Measurements from ENCODE around the gene RBKS.
"Not testable (repeated sequence)": the region's sequence is repeated elsewhere in the genome, so short reads cannot be mapped to it uniquely, and the experiment has no call there.

RBKS gene

DNA sequence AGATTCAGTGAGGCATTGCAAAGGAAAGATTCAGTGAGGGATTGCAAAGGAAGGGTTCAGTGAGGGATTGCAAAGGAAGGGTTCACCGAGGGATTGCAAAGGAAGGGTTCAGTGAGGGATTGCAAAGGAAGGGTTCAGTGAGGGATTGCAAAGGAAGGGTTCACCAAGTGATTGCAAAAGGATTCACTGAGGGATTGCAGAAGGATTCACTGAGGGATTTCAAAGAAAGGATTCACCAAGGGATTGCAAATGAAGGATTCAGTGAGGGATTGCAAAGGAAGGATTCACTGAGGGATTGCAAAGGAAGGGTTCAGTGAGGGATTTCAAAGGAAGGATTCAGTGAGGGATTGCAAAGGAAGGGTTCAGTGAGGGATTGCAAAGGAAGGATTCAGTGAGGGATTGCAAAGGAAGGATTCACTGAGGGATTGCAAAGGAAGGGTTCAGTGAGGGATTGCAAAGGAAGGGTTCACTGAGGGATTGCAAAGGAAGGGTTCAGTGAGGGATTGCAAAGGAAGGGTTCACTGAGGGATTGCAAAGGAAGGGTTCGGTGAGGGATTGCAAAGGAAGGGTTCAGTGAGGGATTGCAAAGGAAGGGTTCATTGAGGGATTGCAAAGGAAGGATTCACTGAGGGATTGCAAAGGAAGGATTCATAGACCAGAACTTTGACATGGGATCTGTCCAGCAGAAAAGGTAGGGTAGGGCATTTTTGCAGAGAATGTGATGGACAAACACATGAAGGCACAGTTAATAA lies 141.2 kb downstream of the RBKS start:
- H3K36me3 ChIP-seq (ENCODE audit: control insufficient read depth, insufficient read depth, low read length); H3K27ac ChIP-seq (ENCODE audit: low read depth, low read length, severe bottlenecking); H3K9me3 ChIP-seq (ENCODE audit: control insufficient read depth, low read length); H3K4me1 ChIP-seq (ENCODE audit: control insufficient read depth, insufficient read depth, low read length, poor library complexity, severe bottlenecking); H3K4me3 ChIP-seq (ENCODE audit: extremely low read depth, insufficient read depth, low read length, poor library complexity, severe bottlenecking): not testable (repeated sequence)
- WGBS, 2 experiments (ENCODE audit: insufficient coverage in 2 of 2) = 92 to 94% methylated on average over 2 of the region's 2 CpGs

DNA sequence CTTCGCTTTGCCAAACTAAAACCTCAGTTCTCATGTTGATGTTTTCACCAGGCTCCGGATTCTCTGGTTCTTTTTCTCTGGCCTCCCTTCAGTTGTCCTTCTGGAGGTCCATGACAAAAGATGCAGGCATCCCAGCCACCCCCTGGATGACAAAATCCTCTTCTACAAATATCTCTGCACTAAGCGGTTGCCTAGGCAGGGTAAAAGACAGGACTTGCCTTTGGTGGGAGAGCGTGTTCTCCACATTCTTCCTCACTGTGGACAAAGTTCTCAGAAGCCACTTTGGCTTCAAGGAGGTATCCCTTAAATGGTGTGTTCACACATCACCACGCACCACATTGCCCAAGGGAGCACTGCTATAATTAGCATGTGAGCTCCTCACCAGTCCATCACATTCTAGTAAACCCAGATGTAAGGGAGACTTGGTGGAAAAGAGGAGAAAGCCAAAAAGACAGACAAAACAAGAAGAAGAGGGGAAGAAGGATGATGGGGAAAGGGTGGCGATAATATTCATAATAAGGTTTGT lies 142.3 kb downstream of the RBKS start:
- WGBS, 2 experiments (ENCODE audit: insufficient coverage in 2 of 2) = 89 to 97% methylated on average over 3 to 4 of the region's 6 CpGs
- H3K4me1 ChIP-seq (ENCODE audit: control insufficient read depth, insufficient read depth, low read length, poor library complexity, severe bottlenecking) = peaks cover 9% of the 10 kb centered on the region
- peaks cover 6% of the 10 kb centered on the region for H3K9me3 ChIP-seq (ENCODE audit: control insufficient read depth, low read length)
- H3K4me3 ChIP-seq (ENCODE audit: extremely low read depth, insufficient read depth, low read length, poor library complexity, severe bottlenecking) = no peak overlapping the region
- no peaks in the 10 kb centered on the region for H3K36me3 ChIP-seq (ENCODE audit: control insufficient read depth, insufficient read depth, low read length)
- H3K27ac ChIP-seq (ENCODE audit: low read depth, low read length, severe bottlenecking) = no peak overlapping the region

DNA sequence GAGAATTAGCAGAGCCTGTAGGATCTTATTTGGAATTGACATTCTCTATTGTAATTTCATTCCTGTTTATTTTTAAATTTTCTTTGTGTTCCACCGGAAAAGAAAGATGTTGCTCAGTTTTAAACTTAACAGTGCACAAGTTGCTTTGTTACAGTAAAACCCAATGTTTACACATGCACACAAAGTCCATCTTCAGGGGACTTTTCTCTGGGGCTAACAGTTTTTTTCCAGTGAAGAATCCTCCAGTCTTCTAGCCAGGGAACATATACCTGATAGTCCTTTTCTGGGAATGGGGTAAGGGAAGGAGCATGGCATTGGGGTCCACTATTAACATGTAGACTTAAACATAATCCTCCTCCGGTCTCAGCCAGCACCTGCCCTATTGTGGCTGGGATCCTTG lies 143.9 kb downstream of the RBKS start:
- Histone ChIP-seq H3K9me3 (ENCODE audit: control insufficient read depth, low read length) (peaks cover 6% of the 10 kb centered on the region), H3K4me1 (ENCODE audit: control insufficient read depth, insufficient read depth, low read length, poor library complexity, severe bottlenecking) (no peaks in the 10 kb centered on the region), H3K27ac (ENCODE audit: low read depth, low read length, severe bottlenecking) (no peak overlapping the region), H3K4me3 (ENCODE audit: extremely low read depth, insufficient read depth, low read length, poor library complexity, severe bottlenecking) (no peak overlapping the region), H3K36me3 (ENCODE audit: control insufficient read depth, insufficient read depth, low read length) (no peaks in the 10 kb centered on the region)
- WGBS, 2 experiments (ENCODE audit: insufficient coverage in 2 of 2) = 100% methylated on average over 2 of the region's 2 CpGs; no CpG with 5 or more reads in 1 of the 2 experiments

DNA sequence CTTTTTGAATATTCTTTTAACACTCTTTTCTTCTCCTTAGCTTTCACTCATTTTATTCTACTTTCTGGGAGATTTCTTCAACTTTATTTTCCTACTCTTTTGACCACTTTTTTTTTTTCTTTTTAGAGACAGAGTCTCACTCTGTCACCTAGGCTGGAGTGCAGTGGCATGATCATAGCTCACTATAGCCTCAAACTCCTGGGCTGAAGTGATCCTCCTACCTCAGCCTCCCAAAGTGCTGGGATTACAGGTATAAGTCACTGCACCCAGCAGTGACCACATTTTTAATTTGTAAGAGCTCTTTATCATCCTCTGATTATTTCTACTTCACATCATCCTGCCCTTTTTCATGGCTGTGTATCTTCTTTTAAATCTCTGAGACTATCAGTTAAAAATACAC lies 144.7 kb downstream of the RBKS start:
- H3K36me3 ChIP-seq (ENCODE audit: control insufficient read depth, insufficient read depth, low read length); H3K4me1 ChIP-seq (ENCODE audit: control insufficient read depth, insufficient read depth, low read length, poor library complexity, severe bottlenecking); H3K9me3 ChIP-seq (ENCODE audit: control insufficient read depth, low read length); H3K27ac ChIP-seq (ENCODE audit: low read depth, low read length, severe bottlenecking); H3K4me3 ChIP-seq (ENCODE audit: extremely low read depth, insufficient read depth, low read length, poor library complexity, severe bottlenecking): not testable (repeated sequence)

GRCh38 chr2:27742571-27742970 lies 147.6 kb downstream of the RBKS start:
- no peaks in the 10 kb centered on the region for H3K4me1 ChIP-seq (ENCODE audit: control insufficient read depth, insufficient read depth, low read length, poor library complexity, severe bottlenecking)
- H3K4me3 ChIP-seq (ENCODE audit: extremely low read depth, insufficient read depth, low read length, poor library complexity, severe bottlenecking) = no peak overlapping the region
- H3K9me3 ChIP-seq (ENCODE audit: control insufficient read depth, low read length) = no peaks in the 10 kb centered on the region
- no peak overlapping the region for H3K27ac ChIP-seq (ENCODE audit: low read depth, low read length, severe bottlenecking)
- H3K36me3 ChIP-seq (ENCODE audit: control insufficient read depth, insufficient read depth, low read length) = no peaks in the 10 kb centered on the region
- 100% methylated on average over 3 to 4 of the region's 9 CpGs for WGBS, 2 experiments (ENCODE audit: insufficient coverage in 2 of 2)

DNA sequence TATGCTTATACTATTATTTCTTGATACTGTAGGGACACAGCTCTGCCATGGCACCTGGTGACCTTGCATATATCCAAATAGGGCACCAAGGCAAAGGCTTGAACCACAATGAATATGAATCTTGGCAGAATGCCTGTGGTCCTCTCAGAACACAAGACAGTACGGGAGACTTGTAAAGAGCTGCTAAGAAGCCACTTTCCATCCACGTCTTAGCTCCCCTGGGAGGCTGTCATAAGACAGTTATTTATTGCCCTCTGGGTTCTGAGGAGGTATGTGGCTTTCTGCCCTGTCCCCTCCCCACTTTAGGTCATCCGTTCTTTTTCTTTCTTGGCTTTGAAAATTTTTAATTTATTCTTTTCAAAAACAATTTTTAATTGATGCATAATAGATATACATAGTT lies 148.5 kb downstream of the RBKS start:
- Histone ChIP-seq H3K9me3 (ENCODE audit: control insufficient read depth, low read length) (no peaks in the 10 kb centered on the region), H3K36me3 (ENCODE audit: control insufficient read depth, insufficient read depth, low read length) (no peaks in the 10 kb centered on the region), H3K27ac (ENCODE audit: low read depth, low read length, severe bottlenecking) (no peak overlapping the region), H3K4me3 (ENCODE audit: extremely low read depth, insufficient read depth, low read length, poor library complexity, severe bottlenecking) (no peak overlapping the region), H3K4me1 (ENCODE audit: control insufficient read depth, insufficient read depth, low read length, poor library complexity, severe bottlenecking) (no peaks in the 10 kb centered on the region)
- WGBS, 2 experiments (ENCODE audit: insufficient coverage in 2 of 2) = 80 to 83% methylated on average over 1 of the region's 3 CpGs

DNA sequence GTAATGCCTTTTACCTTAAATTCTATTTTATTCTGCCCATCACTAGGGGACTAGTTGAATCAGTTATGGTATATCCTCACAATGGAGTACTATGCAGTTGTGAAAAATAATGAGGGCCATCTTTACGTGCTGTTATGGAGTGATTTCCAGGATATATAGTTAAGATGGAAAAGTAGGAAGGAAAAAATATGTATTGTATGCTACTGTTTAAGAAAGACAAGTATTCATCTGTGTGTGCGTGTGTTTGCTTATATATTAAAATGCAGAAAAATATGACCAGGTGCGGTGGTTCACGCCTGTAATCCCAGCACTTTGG lies 151.2 kb downstream of the RBKS start:
- Histone ChIP-seq H3K36me3 (ENCODE audit: control insufficient read depth, insufficient read depth, low read length) (no peaks in the 10 kb centered on the region), H3K27ac (ENCODE audit: low read depth, low read length, severe bottlenecking) (no peak overlapping the region), H3K4me1 (ENCODE audit: control insufficient read depth, insufficient read depth, low read length, poor library complexity, severe bottlenecking) (peaks cover 11% of the 10 kb centered on the region), H3K9me3 (ENCODE audit: control insufficient read depth, low read length) (no peaks in the 10 kb centered on the region), H3K4me3 (ENCODE audit: extremely low read depth, insufficient read depth, low read length, poor library complexity, severe bottlenecking) (no peak overlapping the region)
- 92 to 96% methylated on average over 4 of the region's 4 CpGs for WGBS, 2 experiments (ENCODE audit: insufficient coverage in 2 of 2)

- 91 to 95% methylated on average over 10 to 12 of the region's 13 CpGs for WGBS, 2 experiments (ENCODE audit: insufficient coverage in 2 of 2)
- no peak overlapping the region for H3K4me3 ChIP-seq (ENCODE audit: extremely low read depth, insufficient read depth, low read length, poor library complexity, severe bottlenecking)
- no peak overlapping the region for H3K27ac ChIP-seq (ENCODE audit: low read depth, low read length, severe bottlenecking)
- no peaks in the 10 kb centered on the region for H3K36me3 ChIP-seq (ENCODE audit: control insufficient read depth, insufficient read depth, low read length)
- peaks cover 11% of the 10 kb centered on the region for H3K4me1 ChIP-seq (ENCODE audit: control insufficient read depth, insufficient read depth, low read length, poor library complexity, severe bottlenecking)
- H3K9me3 ChIP-seq (ENCODE audit: control insufficient read depth, low read length) = no peaks in the 10 kb centered on the region
Observed at GRCh38 chr2:27738349-27739057, 151.7 kb downstream of the RBKS start.

- no peak overlapping the region for H3K4me3 ChIP-seq (ENCODE audit: extremely low read depth, insufficient read depth, low read length, poor library complexity, severe bottlenecking)
- 77 to 91% methylated on average over 6 to 7 of the region's 7 CpGs for WGBS, 2 experiments (ENCODE audit: insufficient coverage in 2 of 2)
- H3K36me3 ChIP-seq (ENCODE audit: control insufficient read depth, insufficient read depth, low read length) = no peaks in the 10 kb centered on the region
- peaks cover 11% of the 10 kb centered on the region for H3K4me1 ChIP-seq (ENCODE audit: control insufficient read depth, insufficient read depth, low read length, poor library complexity, severe bottlenecking)
- H3K27ac ChIP-seq (ENCODE audit: low read depth, low read length, severe bottlenecking) = no peak overlapping the region
- H3K9me3 ChIP-seq (ENCODE audit: control insufficient read depth, low read length) = no peaks in the 10 kb centered on the region
Observed at GRCh38 chr2:27737676-27738348, 152.4 kb downstream of the RBKS start.

DNA sequence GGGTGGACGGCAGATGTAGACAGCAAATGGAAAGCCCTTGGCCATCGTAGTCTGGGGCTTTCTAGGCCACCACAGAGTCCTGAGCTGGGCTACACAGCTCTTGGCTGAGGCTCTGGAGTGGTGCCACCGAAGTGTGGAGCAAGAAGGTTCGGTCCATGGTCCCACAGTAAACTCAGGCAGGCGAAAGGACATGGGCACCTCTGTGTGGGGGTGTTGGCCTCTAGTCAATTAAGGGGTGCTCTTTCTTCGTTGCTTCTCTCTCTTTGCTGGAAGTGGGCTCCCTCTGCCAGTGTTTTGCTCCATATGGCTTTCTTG lies 153.3 kb downstream of the RBKS start:
- 94 to 98% methylated on average over 5 to 6 of the region's 6 CpGs for WGBS, 2 experiments (ENCODE audit: insufficient coverage in 2 of 2)
- no peak overlapping the region for H3K27ac ChIP-seq (ENCODE audit: low read depth, low read length, severe bottlenecking)
- no peak overlapping the region for H3K4me3 ChIP-seq (ENCODE audit: extremely low read depth, insufficient read depth, low read length, poor library complexity, severe bottlenecking)
- H3K9me3 ChIP-seq (ENCODE audit: control insufficient read depth, low read length) = no peaks in the 10 kb centered on the region
- H3K36me3 ChIP-seq (ENCODE audit: control insufficient read depth, insufficient read depth, low read length) = no peaks in the 10 kb centered on the region
- H3K4me1 ChIP-seq (ENCODE audit: control insufficient read depth, insufficient read depth, low read length, poor library complexity, severe bottlenecking) = peaks cover 11% of the 10 kb centered on the region

All from mesodermal cell (in vitro differentiated cells).